Measurements from ENCODE around the gene AMIGO1.
A peak's percentile ranks its signal among the peaks of the same experiment; 100 is the strongest.

The AMIGO1 gene

GRCh38 chr1:109527098-109527811 is 17.7 kb upstream of the AMIGO1 start:
- TF ChIP-seq POU2F2 (IDR thresholded peaks at IDR 0.05; ENCODE audit: low read depth, low read length), result no peak
- 0 out of 2 replicates have a peak, but pooled peaks have one; percentile 22 for TF ChIP-seq POLR2A (IDR thresholded peaks at IDR 0.05; ENCODE audit: low read depth, low read length)
- TF ChIP-seq SPI1 (IDR thresholded peaks at IDR 0.05; ENCODE audit: low read depth, low read length), result peak; percentile 69
- FAIRE-seq, result no peak
- DNase-seq (ENCODE audit: insufficient read length, low spot score), result no peak

GRCh38 chr1:109523706-109524105 is 14.2 kb upstream of the AMIGO1 start:
- TF ChIP-seq PAX5 (IDR thresholded peaks at IDR 0.05; ENCODE audit: insufficient read depth, low read length, severe bottlenecking) (no peak), SPI1 (IDR thresholded peaks at IDR 0.05; ENCODE audit: low read depth, low read length) (no peak), POU2F2 (IDR thresholded peaks at IDR 0.05; ENCODE audit: low read depth, low read length) (no peak), POLR2AphosphoS5 (IDR thresholded peaks at IDR 0.05; ENCODE audit: low read depth, low read length) (no peak), TAF1 (IDR thresholded peaks at IDR 0.05; ENCODE audit: low read depth, low read length) (no peak), POLR2A (IDR thresholded peaks at IDR 0.05; ENCODE audit: low read depth, low read length) (no peak)
- DNase-seq (ENCODE audit: insufficient read length, low spot score) (no peak), FAIRE-seq (no peak)

GRCh38 chr1:109522026-109522425 is 12.5 kb upstream of the AMIGO1 start:
- TF ChIP-seq POU2F2 (IDR thresholded peaks at IDR 0.05; ENCODE audit: low read depth, low read length) (no peak), POLR2AphosphoS5 (IDR thresholded peaks at IDR 0.05; ENCODE audit: low read depth, low read length) (no peak), PAX5 (IDR thresholded peaks at IDR 0.05; ENCODE audit: insufficient read depth, low read length, severe bottlenecking) (no peak), POLR2A (IDR thresholded peaks at IDR 0.05; ENCODE audit: low read depth, low read length) (no peak), SPI1 (IDR thresholded peaks at IDR 0.05; ENCODE audit: low read depth, low read length) (no peak), TAF1 (IDR thresholded peaks at IDR 0.05; ENCODE audit: low read depth, low read length) (no peak)
- no peak for FAIRE-seq
- no peak for DNase-seq (ENCODE audit: insufficient read length, low spot score)

GRCh38 chr1:109521002-109521951 is 11.8 kb upstream of the AMIGO1 start:
- TF ChIP-seq TAF1 (IDR thresholded peaks at IDR 0.05; ENCODE audit: low read depth, low read length), result no peak
- TF ChIP-seq SPI1 (IDR thresholded peaks at IDR 0.05; ENCODE audit: low read depth, low read length), result no peak
- TF ChIP-seq PAX5 (IDR thresholded peaks at IDR 0.05; ENCODE audit: insufficient read depth, low read length, severe bottlenecking), result no peak
- no peak for TF ChIP-seq POLR2AphosphoS5 (IDR thresholded peaks at IDR 0.05; ENCODE audit: low read depth, low read length)
- no peak for TF ChIP-seq POLR2A (IDR thresholded peaks at IDR 0.05; ENCODE audit: low read depth, low read length)
- TF ChIP-seq POU2F2 (IDR thresholded peaks at IDR 0.05; ENCODE audit: low read depth, low read length), result no peak
- no peak for DNase-seq (ENCODE audit: insufficient read length, low spot score)
- FAIRE-seq, result no peak

- no peak for TF ChIP-seq PAX5 (IDR thresholded peaks at IDR 0.05; ENCODE audit: insufficient read depth, low read length, severe bottlenecking)
- TF ChIP-seq TAF1 (IDR thresholded peaks at IDR 0.05; ENCODE audit: low read depth, low read length), result no peak
- no peak for TF ChIP-seq POU2F2 (IDR thresholded peaks at IDR 0.05; ENCODE audit: low read depth, low read length)
- TF ChIP-seq POLR2A (IDR thresholded peaks at IDR 0.05; ENCODE audit: low read depth, low read length), result no peak
- TF ChIP-seq SPI1 (IDR thresholded peaks at IDR 0.05; ENCODE audit: low read depth, low read length), result no peak
- no peak for TF ChIP-seq POLR2AphosphoS5 (IDR thresholded peaks at IDR 0.05; ENCODE audit: low read depth, low read length)
- DNase-seq (ENCODE audit: insufficient read length, low spot score), result no peak
- no peak for FAIRE-seq
Measured at GRCh38 chr1:109517337-109517736, 7.8 kb upstream of the AMIGO1 start.

GRCh38 chr1:109516872-109517271 is 7.3 kb upstream of the AMIGO1 start:
- no peak for FAIRE-seq
- TF ChIP-seq POLR2A (IDR thresholded peaks at IDR 0.05; ENCODE audit: low read depth, low read length) (no peak), POU2F2 (IDR thresholded peaks at IDR 0.05; ENCODE audit: low read depth, low read length) (no peak), PAX5 (IDR thresholded peaks at IDR 0.05; ENCODE audit: insufficient read depth, low read length, severe bottlenecking) (no peak), TAF1 (IDR thresholded peaks at IDR 0.05; ENCODE audit: low read depth, low read length) (no peak), POLR2AphosphoS5 (IDR thresholded peaks at IDR 0.05; ENCODE audit: low read depth, low read length) (no peak), SPI1 (IDR thresholded peaks at IDR 0.05; ENCODE audit: low read depth, low read length) (no peak)
- DNase-seq (ENCODE audit: insufficient read length, low spot score), result no peak

- TF ChIP-seq POLR2AphosphoS5 (IDR thresholded peaks at IDR 0.05; ENCODE audit: low read depth, low read length), result no peak
- no peak for TF ChIP-seq SPI1 (IDR thresholded peaks at IDR 0.05; ENCODE audit: low read depth, low read length)
- no peak for TF ChIP-seq TAF1 (IDR thresholded peaks at IDR 0.05; ENCODE audit: low read depth, low read length)
- TF ChIP-seq POLR2A (IDR thresholded peaks at IDR 0.05; ENCODE audit: low read depth, low read length), result no peak
- TF ChIP-seq PAX5 (IDR thresholded peaks at IDR 0.05; ENCODE audit: insufficient read depth, low read length, severe bottlenecking), result no peak
- TF ChIP-seq POU2F2 (IDR thresholded peaks at IDR 0.05; ENCODE audit: low read depth, low read length), result no peak
- DNase-seq (ENCODE audit: insufficient read length, low spot score) (no peak), FAIRE-seq (no peak)
Measured at GRCh38 chr1:109514846-109515245, 5.3 kb upstream of the AMIGO1 start.

GRCh38 chr1:109513110-109513710 is 3.7 kb upstream of the AMIGO1 start:
- TF ChIP-seq POLR2A (IDR thresholded peaks at IDR 0.05; ENCODE audit: low read depth, low read length) (no peak), POU2F2 (IDR thresholded peaks at IDR 0.05; ENCODE audit: low read depth, low read length) (no peak), SPI1 (IDR thresholded peaks at IDR 0.05; ENCODE audit: low read depth, low read length) (no peak), POLR2AphosphoS5 (IDR thresholded peaks at IDR 0.05; ENCODE audit: low read depth, low read length) (no peak), TAF1 (IDR thresholded peaks at IDR 0.05; ENCODE audit: low read depth, low read length) (no peak), PAX5 (IDR thresholded peaks at IDR 0.05; ENCODE audit: insufficient read depth, low read length, severe bottlenecking) (no peak)
- FAIRE-seq, result no peak
- DNase-seq (ENCODE audit: insufficient read length, low spot score), result no peak

GRCh38 chr1:109508873-109509175 is 703 bp downstream of the AMIGO1 start:
- FAIRE-seq (no peak), DNase-seq (ENCODE audit: insufficient read length, low spot score) (no peak)
- TF ChIP-seq POLR2A (IDR thresholded peaks at IDR 0.05; ENCODE audit: low read depth, low read length) (no peak), POLR2AphosphoS5 (IDR thresholded peaks at IDR 0.05; ENCODE audit: low read depth, low read length) (no peak), PAX5 (IDR thresholded peaks at IDR 0.05; ENCODE audit: insufficient read depth, low read length, severe bottlenecking) (no peak), SPI1 (IDR thresholded peaks at IDR 0.05; ENCODE audit: low read depth, low read length) (no peak), TAF1 (IDR thresholded peaks at IDR 0.05; ENCODE audit: low read depth, low read length) (no peak), POU2F2 (IDR thresholded peaks at IDR 0.05; ENCODE audit: low read depth, low read length) (no peak)

Measured in GM12891 (cell line).